HG02884 (cell line): ENCODE results near the gene MARS1.
A peak's percentile ranks its signal among the peaks of the same experiment; 100 is the strongest.

Source experiments
- ATAC-seq: cut with Tn5 transposase; IDR thresholded peaks from one replicate; pipeline ENCODE4 v1.9.1; 2021; ENCODE audit warnings: mild to moderate bottlenecking, moderate library complexity; ENCODE audit not compliant: unreplicated experiment

The MARS1 gene

DNA sequence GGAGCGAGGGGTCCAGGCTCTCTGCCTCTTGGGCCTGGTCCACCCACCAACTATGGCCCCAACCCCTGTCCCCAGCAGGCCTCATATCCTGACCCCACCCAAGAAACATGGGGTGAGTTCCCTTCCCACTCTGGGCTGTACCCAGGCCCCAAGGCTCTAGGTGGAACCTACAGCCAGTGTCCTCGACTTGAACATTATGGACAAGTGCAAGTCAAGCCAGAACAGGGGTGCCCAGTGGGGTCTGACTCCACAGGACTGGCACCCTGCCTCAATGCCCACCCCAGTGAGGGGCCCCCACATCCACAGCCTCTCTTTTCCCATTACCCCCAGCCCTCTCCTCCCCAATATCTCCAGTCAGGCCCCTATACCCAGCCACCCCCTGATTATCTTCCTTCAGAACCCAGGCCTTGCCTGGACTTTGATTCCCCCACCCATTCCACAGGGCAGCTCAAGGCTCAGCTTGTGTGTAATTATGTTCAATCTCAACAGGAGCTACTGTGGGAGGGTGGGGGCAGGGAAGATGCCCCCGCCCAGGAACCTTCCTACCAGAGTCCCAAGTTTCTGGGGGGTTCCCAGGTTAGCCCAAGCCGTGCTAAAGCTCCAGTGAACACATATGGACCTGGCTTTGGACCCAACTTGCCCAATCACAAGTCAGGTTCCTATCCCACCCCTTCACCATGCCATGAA lies 16.8 kb upstream of the MARS1 start:
- ATAC-seq, result no peak

DNA sequence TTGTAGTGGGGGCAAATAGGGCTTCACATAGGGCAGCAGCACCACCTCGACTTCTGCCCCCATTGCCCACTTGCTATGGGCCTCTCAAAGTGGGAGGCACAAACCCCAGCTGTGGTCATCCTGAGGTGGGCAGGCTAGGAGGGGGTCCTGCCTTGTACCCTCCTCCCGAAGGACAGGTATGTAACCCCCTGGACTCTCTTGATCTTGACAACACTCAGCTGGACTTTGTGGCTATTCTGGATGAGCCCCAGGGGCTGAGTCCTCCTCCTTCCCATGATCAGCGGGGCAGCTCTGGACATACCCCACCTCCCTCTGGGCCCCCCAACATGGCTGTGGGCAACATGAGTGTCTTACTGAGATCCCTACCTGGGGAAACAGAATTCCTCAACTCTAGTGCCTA lies 16.2 kb upstream of the MARS1 start:
- ATAC-seq, result no peak

DNA sequence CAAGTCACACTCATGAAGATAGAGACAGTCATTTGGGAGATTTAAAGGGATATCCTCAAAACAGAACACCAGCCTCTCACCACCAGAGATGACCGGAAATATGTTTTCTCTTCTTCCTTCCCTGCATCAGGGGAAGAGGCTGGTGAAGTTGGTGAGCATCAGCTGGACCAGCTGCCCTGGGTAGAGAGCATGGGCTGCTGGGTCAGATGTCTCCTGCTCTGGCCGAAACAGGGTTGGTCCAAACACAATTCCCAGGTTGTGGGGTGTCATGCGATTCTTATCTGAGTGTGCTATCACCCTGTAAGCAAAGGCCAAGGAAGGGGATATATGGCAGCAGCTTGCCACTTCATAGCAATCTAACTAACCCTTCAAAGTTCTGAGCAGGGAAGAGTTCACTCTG lies 15.5 kb upstream of the MARS1 start:
- ATAC-seq, result no peak

DNA sequence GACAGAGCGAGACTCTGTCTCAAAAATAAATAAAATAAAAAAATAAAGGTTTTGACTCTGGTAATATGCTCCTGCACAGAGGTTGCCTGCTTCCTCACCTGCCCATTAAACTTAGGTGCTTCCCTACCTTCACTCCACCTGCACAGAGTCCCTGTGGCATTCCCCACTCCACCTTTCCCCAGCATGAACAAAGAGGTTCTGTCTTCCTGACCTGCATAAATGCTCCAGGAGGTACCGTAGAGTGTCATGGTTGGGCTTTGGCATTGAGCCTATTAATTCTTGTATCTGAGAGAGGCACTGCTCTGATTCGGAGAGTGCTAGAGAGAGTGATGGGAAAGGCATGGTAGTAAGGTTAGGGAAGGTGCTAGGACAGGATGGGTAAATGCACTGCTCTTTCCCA lies 14.5 kb upstream of the MARS1 start:
- no peak for ATAC-seq

DNA sequence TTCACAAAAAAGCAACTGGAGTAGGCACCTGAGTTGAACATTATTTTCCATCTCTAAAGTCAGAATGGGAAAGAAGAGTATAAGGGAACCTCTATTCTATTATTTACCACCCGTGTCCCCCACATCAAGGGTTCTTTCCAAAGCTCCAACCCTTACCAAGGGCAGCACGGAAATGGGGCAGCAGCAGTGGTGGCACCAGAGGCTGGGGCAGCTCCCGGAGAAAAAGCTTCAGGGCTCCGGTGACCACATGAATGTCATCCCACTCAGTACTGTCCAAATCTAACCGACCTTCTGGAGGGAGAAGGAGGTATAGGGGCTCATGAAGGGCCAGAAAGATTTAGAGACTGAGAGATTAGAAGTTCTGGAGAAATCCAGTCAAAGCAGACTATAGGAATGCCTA lies 14.0 kb upstream of the MARS1 start:
- no peak for ATAC-seq

DNA sequence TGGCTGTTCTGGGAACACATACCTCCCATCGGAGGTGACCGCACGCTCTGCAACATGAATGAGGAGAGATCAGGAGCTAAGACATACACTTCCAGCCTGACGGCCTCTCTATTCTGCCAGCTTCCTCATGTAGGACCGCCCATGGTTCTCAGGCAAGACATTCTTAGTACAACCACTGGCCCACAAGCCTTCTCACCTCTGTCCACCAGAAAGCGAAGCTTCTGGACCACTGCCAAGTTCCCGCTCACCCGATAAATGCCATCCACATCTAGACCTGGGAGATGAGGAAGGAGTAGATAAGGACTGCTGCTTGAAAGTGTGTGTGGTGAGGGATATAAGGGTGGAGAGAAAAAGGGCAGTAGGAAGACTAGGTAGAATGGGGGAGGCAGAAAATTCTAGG lies 13.4 kb upstream of the MARS1 start:
- ATAC-seq, result no peak

DNA sequence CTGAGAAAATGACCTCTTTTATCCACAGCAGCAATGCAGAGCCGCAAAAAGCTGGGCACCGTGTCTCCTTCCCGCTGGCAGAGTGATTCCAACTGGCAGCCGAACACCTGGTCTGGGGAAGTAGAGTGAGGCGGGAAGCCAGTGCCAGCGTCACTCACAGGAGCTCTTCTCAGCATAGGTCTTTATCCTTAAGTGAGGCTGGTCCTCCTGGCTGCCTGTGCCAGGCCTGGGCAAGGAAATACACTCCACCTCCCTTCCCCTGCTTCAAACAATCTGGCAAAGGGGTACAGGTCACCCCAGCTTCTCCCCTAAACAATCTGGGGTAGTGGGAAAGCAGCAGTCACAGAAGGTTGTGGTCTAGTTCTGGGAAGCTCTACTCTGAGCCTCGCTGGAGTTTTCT lies 13.0 kb upstream of the MARS1 start:
- no peak for ATAC-seq

DNA sequence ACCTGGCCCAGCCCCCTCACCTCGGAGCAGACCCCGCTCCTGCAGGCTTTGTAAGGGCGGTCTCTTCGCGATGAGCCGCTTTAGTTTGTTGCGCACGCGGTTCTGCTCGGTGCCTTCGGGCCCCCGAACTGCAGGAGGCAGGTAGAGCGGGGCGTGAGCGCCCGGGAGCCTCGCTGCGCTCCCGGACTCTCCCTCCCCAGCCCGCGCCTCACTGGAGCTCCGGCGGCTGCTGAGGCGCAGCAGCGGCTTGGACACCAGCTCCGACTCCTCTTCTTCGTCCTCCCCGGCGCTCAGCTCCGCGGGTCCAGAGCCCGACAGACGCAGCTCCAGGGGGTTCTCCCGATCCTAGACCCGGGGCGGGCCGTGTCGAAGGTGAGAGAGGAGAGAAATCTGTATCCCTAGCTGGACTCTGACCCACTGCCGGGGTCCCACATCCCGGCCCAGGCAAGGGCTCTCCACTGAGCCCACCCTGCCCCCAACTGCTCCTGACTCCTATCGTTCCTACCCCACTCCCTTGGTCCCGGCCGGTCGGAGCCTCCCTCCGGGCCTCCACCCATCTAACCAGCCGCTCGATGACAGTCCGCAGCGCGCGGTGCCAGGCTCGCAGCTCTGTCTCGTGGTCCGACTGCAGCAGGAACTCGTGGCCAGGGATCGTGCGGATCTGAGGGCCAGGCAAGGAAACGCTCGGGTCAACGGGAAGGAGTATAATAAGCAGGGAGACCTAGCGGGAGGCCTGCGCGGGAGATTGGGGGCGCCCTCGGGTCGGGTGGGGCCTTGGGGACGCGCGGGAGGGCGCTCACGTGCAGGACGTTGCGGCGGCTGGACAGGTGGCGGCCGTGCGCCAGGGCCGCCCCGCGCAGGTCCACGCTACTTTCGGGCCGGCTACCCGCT lies 12.4 kb upstream of the MARS1 start:
- ATAC-seq, result no peak

DNA sequence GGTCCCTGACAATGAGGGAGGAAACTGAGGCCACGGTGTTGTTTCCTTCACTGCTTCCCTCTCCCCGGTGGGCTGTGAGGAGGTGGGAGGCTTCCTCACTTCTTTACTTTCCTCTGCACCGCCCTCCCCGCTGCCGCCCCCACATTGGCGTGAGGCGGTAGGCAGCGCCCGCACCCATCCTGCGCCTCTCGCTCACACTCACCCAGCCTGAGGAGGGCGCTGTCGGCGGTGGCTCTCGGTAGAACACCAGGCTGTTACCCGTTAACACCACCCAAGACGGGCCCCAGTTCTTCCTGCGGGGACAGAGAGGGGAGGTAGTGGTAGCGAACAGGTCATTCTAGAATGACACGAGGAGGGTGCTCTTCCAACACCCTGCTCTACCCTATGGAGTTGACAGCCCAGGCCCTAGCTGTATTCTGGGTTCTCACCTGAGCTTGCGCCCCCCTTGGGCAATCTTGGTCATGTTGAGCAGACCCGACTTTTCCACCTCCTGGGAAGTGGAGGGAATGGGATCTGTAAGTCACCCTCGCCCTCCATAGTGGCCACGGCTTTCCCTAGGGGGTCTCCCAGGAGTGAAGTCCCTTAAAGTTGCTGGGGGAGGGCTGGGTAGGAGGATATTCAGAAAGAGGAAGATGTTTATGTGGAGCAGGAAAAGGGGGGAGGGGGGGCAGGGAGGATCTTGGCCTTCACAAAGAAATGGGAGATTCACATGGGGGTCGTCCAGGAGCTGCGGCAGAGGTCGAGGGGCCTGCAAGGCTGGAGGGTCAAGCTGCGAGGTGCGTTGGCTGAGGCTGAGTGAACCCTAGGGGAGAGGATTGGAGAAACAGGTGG lies 11.5 kb upstream of the MARS1 start:
- ATAC-seq, result no peak

DNA sequence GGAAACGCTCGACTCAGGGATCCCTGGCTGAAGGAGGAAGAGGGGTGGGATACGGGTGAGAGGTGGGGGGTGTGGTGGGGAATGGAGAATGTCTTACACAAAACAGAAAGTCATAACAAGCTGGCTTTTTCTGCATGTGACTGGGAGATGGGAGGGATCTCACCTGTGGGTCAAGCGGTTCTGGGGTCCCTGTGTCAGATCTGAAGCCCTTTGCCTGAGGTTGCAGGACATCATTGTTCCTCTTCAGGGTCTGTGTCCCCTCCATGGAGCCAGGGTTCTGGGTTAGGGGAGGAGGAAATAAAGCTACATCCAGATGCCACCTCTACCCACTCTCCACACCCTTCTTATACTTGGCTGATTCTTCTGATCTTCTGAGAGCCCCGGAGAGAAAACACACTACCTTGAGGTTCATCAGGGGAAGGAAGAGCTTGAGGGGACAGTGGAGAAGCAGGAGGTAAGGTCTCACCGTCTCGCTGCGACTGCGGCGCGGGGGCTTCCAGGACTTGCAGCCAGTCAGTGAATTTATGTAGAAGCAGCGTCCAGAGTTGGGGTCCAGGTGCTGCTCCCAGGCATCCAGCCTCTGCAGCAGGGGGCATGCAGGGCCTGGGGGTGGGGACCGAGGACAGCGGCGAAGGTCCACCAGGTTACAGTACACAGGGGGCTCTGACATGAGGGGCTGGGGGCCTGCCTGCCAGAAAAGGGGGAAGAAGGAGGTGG lies 10.7 kb upstream of the MARS1 start:
- ATAC-seq, result no peak

DNA sequence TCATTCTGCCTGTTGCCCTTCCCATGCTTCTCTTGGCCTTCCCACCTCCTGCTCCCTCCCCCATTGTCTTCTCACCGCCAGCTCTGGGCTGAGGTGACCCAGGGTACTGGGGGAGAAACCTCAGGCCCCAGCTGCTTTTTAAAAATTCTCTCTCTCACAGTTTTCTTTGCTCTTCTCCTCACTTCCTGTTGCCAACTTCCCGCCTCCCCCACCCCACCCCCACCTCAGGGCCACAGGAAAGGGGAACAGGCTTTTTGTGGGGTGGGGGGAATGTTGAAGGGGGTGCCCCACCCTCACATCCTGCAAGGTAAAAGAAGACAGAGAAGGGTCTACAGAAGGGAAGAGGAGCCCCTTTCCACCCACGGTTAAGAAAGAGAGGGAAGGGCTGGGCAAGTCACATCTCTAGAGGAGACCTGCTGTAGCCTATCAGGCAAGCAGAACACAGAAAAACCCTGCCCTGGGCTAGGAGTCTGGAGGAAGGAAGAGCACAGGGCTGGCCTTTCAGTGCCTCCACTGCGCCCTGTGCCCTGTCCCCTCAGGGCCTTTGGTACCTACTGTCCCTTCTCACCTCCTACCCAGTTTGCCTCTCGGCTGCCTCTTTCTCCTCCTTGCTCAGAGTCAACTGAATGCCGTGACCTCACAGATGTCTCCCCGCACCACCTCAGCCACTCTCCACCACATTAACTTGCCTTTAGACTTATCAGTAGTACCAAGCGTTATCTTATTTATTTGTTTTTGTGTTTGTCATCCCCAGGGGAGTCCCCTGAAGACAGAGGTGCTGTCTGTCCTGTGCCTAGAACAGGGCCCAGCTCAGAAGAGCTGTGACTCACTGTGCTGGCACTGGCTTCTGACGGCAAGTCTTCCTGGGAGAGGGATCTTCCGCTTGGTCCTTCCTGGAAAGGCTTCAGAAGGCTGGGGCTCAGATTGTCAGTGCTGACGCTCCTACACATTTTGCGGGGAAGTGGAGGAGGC lies 9.9 kb upstream of the MARS1 start:
- ATAC-seq, result peak; percentile 41

DNA sequence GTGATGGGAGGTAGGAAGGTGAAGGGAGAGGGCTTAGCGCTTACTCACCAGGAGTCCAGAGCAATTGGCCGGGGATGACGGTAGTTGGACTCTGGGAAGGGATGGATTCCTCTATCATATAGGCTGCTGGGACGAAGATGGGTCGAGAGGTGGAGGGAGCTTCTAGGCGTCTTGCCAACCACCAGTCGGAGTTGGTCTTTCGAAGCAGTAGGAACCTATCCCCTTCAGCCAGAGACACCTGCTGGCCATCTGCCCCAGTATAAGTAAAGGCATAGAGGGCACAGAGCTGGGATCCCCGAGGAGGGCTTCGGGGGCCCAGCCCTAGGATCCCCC lies 8.9 kb upstream of the MARS1 start:
- no peak for ATAC-seq

DNA sequence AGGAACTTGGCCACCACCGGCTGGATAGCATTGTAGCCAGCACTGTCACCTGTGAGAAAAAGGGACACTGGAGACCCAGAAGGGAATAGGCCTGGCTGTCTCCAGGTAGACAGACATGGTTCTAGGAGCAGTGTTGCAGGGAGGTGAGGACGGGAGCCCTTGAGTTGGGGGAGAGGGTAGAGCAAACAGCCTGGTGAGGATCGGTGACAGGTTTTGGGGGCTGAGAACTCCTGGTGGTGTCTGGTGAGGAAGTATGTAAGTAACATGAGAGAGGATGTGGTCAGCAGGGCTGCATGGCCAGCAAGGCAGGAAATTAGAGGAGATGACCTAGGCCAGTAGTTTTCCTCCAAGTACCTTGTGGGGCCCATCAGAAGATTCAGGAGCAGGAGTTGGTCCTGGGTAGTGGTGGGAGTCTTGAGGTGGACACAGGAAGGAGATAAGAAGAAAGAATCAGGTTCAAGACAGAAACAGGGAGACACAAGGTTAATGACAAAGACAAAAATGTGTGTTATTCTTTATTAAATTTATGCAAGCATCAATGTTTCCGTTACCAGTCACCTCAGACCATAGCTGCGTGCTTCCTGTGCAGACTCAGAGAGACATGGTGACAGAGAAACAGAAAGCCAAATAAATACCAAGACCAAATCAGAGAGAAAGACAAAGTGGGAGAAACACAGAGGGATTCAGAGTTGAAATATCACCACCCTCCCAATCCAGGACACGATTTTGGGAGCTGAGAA lies 8.3 kb upstream of the MARS1 start, which contains the start of gene ARHGAP9:
Gene ARHGAP9 (minus strand): TSS at position 491 of the 740 bp plus-strand sequence. CDS start 460 bp downstream, at position 31.
- peak; percentile 35 for ATAC-seq

DNA sequence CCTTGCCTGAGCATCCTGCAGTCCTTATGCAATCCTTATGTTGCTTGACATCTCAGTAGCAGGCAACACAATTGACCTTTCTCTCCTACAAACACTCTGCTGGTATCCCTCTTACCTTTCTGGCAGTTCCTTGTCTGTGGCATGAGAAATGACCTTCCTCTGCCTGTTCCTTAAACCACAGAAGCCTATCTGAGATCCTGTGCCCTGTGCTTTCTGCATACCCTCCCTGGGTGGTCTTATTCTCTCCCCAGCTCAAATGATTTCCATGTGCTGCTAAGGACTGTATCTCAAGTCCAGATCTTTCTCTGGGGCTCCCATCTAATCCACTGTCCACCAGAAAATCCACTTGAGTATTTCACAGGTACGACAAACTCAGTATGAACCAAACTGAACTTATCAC lies 6.2 kb upstream of the MARS1 start:
- no peak for ATAC-seq

DNA sequence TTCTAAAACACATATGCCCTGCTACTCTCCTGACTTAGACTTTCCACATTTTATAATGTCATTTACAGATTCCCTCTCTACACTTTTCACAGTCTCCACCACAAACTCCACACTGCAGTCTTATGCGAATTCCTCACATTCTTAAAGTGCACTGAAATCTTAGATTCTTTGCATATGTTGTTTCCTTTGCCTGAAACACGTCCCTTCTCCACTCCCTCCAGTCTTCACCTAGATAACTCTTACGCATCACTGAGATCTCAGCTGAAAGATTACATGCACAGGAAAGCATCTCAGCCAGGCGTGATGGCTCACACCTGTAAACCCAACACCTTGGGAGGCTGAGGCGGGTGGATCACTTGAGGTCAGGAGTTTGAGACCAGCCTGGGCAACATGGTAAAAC lies 4.4 kb upstream of the MARS1 start:
- no peak for ATAC-seq

DNA sequence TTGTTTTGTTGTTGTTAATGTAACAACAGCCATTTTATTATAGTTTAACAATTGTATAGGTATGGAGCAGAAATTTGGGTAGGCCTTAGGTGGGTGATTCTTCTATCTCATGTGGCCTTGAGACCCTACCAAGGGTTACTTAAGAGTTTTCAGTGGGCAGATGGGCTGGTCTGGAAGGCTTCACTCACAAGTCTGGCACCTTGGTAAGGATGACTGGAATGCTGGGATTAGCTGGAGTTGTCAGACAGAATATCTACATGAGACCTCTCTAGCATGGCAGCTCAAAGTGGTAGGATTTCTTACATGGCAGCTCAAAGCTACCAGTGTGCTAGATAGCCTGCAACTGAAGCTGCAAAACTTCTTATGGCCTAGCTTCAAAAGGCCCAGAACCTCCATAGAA lies 2.2 kb upstream of the MARS1 start:
- no peak for ATAC-seq

DNA sequence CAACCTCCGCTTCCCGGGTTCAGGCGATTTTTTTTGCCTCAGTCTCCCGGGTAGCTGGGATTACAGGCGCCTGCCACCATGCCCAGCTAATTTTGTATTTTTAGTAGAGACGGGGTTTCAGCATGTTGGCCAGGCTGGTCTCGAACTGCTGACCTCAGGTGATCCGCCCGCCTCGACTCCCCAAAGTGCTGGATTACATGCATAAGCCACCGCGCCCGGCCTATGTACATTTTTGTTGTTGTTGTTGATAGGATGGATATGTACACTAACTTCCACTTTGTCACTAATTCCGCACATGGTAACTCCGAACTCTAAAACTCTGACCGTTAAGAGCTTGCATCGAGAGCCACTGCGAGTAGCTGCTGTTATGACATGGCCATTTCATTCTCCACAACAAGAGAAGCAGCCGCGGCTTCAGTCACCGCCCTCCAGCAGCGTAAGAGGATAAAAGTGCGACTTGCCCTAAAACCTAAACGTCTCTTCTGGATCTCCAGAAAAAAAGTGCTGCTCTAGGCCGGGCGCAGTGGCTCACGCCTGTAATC lies 742 bp upstream of the MARS1 start:
- ATAC-seq, result no peak

DNA sequence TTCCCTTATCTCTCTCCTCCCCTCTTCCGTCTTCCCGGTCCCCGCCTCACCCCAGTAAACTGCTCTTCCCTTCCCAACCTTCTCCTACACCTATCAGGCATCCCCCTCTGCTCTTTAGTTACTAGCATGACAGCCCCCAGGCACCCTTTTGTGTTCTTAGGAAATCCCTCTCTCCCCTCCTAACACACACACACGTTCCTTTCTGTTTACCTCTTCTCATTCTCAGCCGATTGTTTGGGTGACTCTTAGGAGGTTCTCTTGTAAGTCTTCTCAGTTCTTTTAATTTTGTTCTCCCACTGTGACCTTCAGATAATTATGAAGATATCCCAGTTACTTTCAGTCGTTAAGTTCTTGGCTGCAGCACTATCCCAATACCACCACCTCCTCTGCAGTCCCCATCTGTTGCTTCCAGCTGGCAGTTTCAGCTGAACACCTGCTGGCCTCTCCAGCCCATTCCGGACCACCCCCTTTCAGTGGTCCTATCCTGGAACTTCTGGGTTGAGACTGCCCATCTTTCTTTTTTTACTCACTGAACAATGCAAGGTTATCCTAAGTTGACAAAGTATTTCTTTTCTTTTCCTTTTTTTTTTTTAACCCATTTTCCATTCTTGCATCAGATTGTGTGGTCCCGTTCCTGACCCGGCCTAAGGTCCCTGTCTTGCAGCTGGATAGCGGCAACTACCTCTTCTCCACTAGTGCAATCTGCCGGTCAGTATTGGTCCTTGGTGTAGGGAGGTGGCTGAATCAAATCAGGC lies 711 bp downstream of the MARS1 start:
- ATAC-seq, result no peak
